H9 (cell line): ENCODE data around the gene COL23A1. TPM values are rescaled to one million over a fixed set of nuclear protein-coding genes. Genes with fewer than 3 reads are reported as not detected.

Source experiments
- DNase-seq: peaks from one replicate; pipeline ENCODE4 v3.0.0-alpha.2; 2017
- H2AFZ ChIP-seq: one replicate; pipeline ENCODE4 v1.6.1; 2013; ENCODE audit warnings: mild to moderate bottlenecking, low read length, control low read depth, moderate library complexity
- H2AK5ac ChIP-seq: 2 replicates; pipeline ENCODE4 v1.6.1; 2013; ENCODE audit warnings: low read length, control low read depth, mixed read lengths; ENCODE audit not compliant: insufficient read length
- H2BK120ac ChIP-seq: one replicate; pipeline ENCODE4 v1.6.1; 2013; ENCODE audit warnings: low read depth, mild to moderate bottlenecking, low read length, control low read depth, inconsistent platforms; ENCODE audit not compliant: poor library complexity, severe bottlenecking
- H2BK12ac ChIP-seq: 2 replicates; pipeline ENCODE4 v1.6.1; 2013; ENCODE audit warnings: low read length, control low read depth, mixed read lengths, low read depth; ENCODE audit not compliant: insufficient read length
- H2BK15ac ChIP-seq: 2 replicates; pipeline ENCODE4 v1.6.1; 2013; ENCODE audit warnings: low read depth, low read length, control low read depth
- H2BK20ac ChIP-seq: one replicate; pipeline ENCODE4 v1.6.1; 2013; ENCODE audit warnings: low read depth, mild to moderate bottlenecking, low read length, control low read depth, inconsistent platforms; ENCODE audit not compliant: poor library complexity, severe bottlenecking
- H2BK5ac ChIP-seq: 2 replicates; pipeline ENCODE4 v1.6.1; 2013; ENCODE audit warnings: low read length, control low read depth, mixed read lengths; ENCODE audit not compliant: insufficient read length
- H3K14ac ChIP-seq: 2 replicates; pipeline ENCODE4 v1.6.1; 2013; ENCODE audit warnings: low read length, control low read depth; ENCODE audit not compliant: insufficient read depth
- H3K18ac ChIP-seq: 2 replicates; pipeline ENCODE4 v1.6.1; 2013; ENCODE audit warnings: low read depth, mild to moderate bottlenecking, mixed read lengths, low read length, control low read depth; ENCODE audit not compliant: insufficient read length
- H3K23ac ChIP-seq: 2 replicates; pipeline ENCODE4 v1.6.1; 2013; ENCODE audit warnings: low read length, control low read depth, mixed read lengths, low read depth; ENCODE audit not compliant: insufficient read length
- H3K23me2 ChIP-seq: 2 replicates; pipeline ENCODE4 v1.6.1; 2013; ENCODE audit warnings: low read depth, mild to moderate bottlenecking, mixed read lengths, low read length, control low read depth; ENCODE audit not compliant: insufficient read length, poor library complexity, severe bottlenecking
- H3K27ac ChIP-seq: 2 replicates; pipeline ENCODE4 v1.5.1; 2013; ENCODE audit warnings: low read length, control low read depth, mixed read lengths, low read depth; ENCODE audit not compliant: insufficient read length
- H3K27me3 ChIP-seq: 2 replicates; pipeline ENCODE4 v1.6.1; 2013; ENCODE audit warnings: low read length, control low read depth, inconsistent platforms; ENCODE audit not compliant: insufficient read depth
- H3K4ac ChIP-seq: 2 replicates; pipeline ENCODE4 v1.6.1; 2013; ENCODE audit warnings: low read depth, mild to moderate bottlenecking, control low read depth, inconsistent platforms, low read length, moderate library complexity
- H3K4me1 ChIP-seq: 2 replicates; pipeline ENCODE4 v1.6.1; 2013; ENCODE audit warnings: low read length, control low read depth, inconsistent platforms; ENCODE audit not compliant: insufficient read depth
- H3K4me2 ChIP-seq: 2 replicates; pipeline ENCODE4 v1.6.1; 2013; ENCODE audit warnings: low read length, control low read depth, mixed read lengths; ENCODE audit not compliant: insufficient read length, insufficient read depth
- H3K56ac ChIP-seq: 2 replicates; pipeline ENCODE4 v1.6.1; 2013; ENCODE audit warnings: low read depth, mild to moderate bottlenecking, mixed read lengths, low read length, control low read depth; ENCODE audit not compliant: insufficient read length
- H3K79me1 ChIP-seq: 2 replicates; pipeline ENCODE4 v1.6.1; 2013; ENCODE audit warnings: low read depth, mild to moderate bottlenecking, moderate library complexity, low read length, control low read depth, inconsistent platforms; ENCODE audit not compliant: insufficient read depth, poor library complexity, severe bottlenecking
- H3K79me2 ChIP-seq: 2 replicates; pipeline ENCODE4 v1.6.1; 2013; ENCODE audit warnings: low read length, control low read depth, inconsistent platforms; ENCODE audit not compliant: insufficient read depth
- H3K9ac ChIP-seq: 2 replicates; pipeline ENCODE4 v1.6.1; 2013; ENCODE audit warnings: low read length, control low read depth, mixed read lengths; ENCODE audit not compliant: insufficient read length; ENCODE audit errors: extremely low read depth
- H3K9me3 ChIP-seq: one replicate; pipeline ENCODE4 v1.6.1; 2013; ENCODE audit warnings: low read depth, low read length, inconsistent platforms; ENCODE audit not compliant: control insufficient read depth
- H3T11ph ChIP-seq: one replicate; pipeline ENCODE4 v1.6.1; 2013; ENCODE audit warnings: mild to moderate bottlenecking, low read length, control low read depth, inconsistent platforms
- H4K20me1 ChIP-seq: one replicate; pipeline ENCODE4 v1.6.1; 2013; ENCODE audit not compliant: control insufficient read depth, insufficient read length, insufficient read depth
- H4K5ac ChIP-seq: 2 replicates; pipeline ENCODE4 v1.6.1; 2013; ENCODE audit warnings: low read depth, mild to moderate bottlenecking, mixed read lengths, low read length, control low read depth; ENCODE audit not compliant: insufficient read length
- H4K8ac ChIP-seq: replicated peaks from 2 replicates; pipeline ENCODE4 v1.6.1; 2013; ENCODE audit warnings: low read length, control low read depth, mixed read lengths, low read depth; ENCODE audit not compliant: insufficient read length
- H4K91ac ChIP-seq: 2 replicates; pipeline ENCODE4 v1.6.1; 2013; ENCODE audit warnings: low read depth, mild to moderate bottlenecking, moderate library complexity, mixed read lengths, low read length, control low read depth; ENCODE audit not compliant: insufficient read length
- H3K27ac Mint-ChIP-seq, 3 experiments: 2 replicates in 2 of 3; 3 replicates in 1 of 3; pipeline ENCODE4 v1.8.0; 2020 to 2021; ENCODE audit warnings: mixed read lengths in 3 of 3, mild to moderate bottlenecking in 1 of 3, moderate library complexity in 1 of 3
- H3K27me3 Mint-ChIP-seq: 2 replicates; pipeline ENCODE4 v1.8.0; 2021; ENCODE audit warnings: low read depth, mild to moderate bottlenecking, moderate library complexity, mixed read lengths
- H3K36me3 Mint-ChIP-seq, 3 experiments: 2 replicates in 2 of 3; 3 replicates in 1 of 3; pipeline ENCODE4 v1.8.0; 2020 to 2021; ENCODE audit warnings: low read depth in 3 of 3, mixed read lengths in 3 of 3; ENCODE audit not compliant: insufficient read depth in 1 of 3
- H3K4me1 Mint-ChIP-seq, 2 experiments: 2 replicates each; pipeline ENCODE4 v1.8.0; 2020; ENCODE audit warnings: mixed read lengths in 2 of 2
- H3K4me3 Mint-ChIP-seq, 2 experiments: 2 replicates in 1 of 2; 3 replicates in 1 of 2; pipeline ENCODE4 v1.8.0; 2020 to 2021; ENCODE audit warnings: mild to moderate bottlenecking in 2 of 2, mixed read lengths in 2 of 2, moderate library complexity in 1 of 2
- H3K9me3 Mint-ChIP-seq, 2 experiments: 2 replicates in 1 of 2; 3 replicates in 1 of 2; pipeline ENCODE4 v1.8.0; 2020; ENCODE audit warnings: mild to moderate bottlenecking in 2 of 2, mixed read lengths in 2 of 2, moderate library complexity in 1 of 2
- WGBS: extraction: QIAGEN DNeasy Blood & Tissue Kit; methylation state at CpG from one replicate; pipeline ENCODE4 v1.1.7; 2013; ENCODE audit warnings: missing lambda C conversion rate, low lambda C conversion rate, mixed read lengths; ENCODE audit not compliant: insufficient read length; ENCODE audit errors: extremely low coverage; 5-methylcytosine and 5-hydroxymethylcytosine counted together
- total RNA-seq: library from RNA; stranded (reverse); gene quantifications from 2 replicates; pipeline ENCODE4 v1.2.1, GENCODE V29; 2021
- TF ChIP-seq, protein P1 (sequence below): fragments of 200-600 bp; sonication (generic); conservative IDR thresholded peaks from 3 replicates; pipeline ENCODE4 v1.8.0; 2021; ENCODE audit warnings: antibody characterized with exemption, mild to moderate bottlenecking

Gene COL23A1
- total RNA-seq, 1 experiment from 2014 or later, result 2.6 TPM

DNA sequence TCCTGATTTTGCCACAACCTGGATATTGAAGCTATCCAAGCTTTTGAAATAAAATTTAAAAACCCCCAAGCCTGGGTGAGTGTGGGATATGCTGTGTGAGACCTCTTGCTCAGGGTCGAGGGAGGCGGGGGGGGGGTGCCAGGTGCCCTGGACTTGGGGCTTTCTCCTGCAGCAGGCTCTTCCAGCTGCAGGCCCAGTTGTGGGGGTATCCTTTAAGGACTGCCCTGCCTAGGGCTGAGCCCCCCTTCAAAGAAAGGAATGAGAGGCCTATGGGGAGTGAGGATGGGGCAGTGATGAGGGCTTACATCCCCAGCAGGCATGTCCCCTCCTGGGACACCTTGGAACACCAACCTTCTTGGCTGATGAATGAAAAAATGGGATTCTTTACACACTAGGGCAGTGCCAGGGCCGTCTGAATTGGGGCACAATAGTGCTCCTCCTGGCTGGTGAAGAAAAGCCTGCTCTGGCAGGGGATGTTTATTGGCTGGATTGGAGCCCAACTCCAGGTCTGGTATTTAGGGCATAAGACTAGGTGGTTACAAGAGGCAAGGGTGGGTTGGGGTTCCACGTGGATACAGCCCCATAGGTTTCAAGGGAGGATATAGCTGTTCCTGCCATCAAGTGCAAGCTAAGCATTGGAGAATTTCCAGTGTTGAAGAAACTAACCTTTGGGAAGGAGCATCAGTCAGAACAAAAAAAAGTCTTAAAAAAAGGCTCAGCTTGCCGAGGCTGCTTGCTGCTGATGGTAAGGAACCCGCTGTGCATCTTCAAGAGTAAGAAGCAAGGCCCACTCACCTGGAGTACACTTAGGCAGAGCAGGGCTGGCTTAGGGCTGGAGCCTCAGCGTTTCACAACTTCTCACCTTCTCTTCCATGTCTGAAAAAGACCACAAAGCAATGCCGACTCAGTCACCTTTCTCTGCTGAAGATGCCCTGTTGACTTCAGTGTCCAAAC lies 378.8 kb downstream of the COL23A1 start:
- no peak overlapping the region for H3K9ac ChIP-seq
- H3K4me2 ChIP-seq, result no peak overlapping the region
- Mint-ChIP-seq H3K27ac (peak overlapping the region in 2 of 3 experiments; percentile 80 to 82; a peak in 4 of 7 replicates), H3K36me3 (peaks cover 62 to 99% (median 93%) of the 10 kb centered on the region in 3 experiments), H3K4me1 (peaks cover 23 to 36% of the 10 kb centered on the region in 2 experiments), H3K27me3 (peaks cover 11% of the 10 kb centered on the region; the same call in 1 of the 2 replicates), H3K4me3 (no peak overlapping the region; a peak in 1 of 5 replicates), H3K9me3 (no peaks in the 10 kb centered on the region)
- peaks cover 7% of the 10 kb centered on the region for H3K79me1 ChIP-seq
- H4K8ac ChIP-seq, result no peak overlapping the region
- H3K18ac ChIP-seq, result no peak overlapping the region
- no peak overlapping the region for H2BK12ac ChIP-seq
- H3K9me3 ChIP-seq, result no peaks in the 10 kb centered on the region
- H3K14ac ChIP-seq, result no peak overlapping the region
- H3K27me3 ChIP-seq, result no peaks in the 10 kb centered on the region
- no peak overlapping the region for H4K5ac ChIP-seq
- whole genome bisulfite sequencing, result no CpG with 5 or more reads among the region's 8 CpGs
- no peak overlapping the region for H3K56ac ChIP-seq
- H3K23ac ChIP-seq, result no peak overlapping the region
- DNase-seq, result no peak
- H3K79me2 ChIP-seq, result peaks cover 10% of the 10 kb centered on the region; the same call in 1 of the 2 replicates
- no peak overlapping the region for H4K91ac ChIP-seq
- TF ChIP-seq, protein P1, sequence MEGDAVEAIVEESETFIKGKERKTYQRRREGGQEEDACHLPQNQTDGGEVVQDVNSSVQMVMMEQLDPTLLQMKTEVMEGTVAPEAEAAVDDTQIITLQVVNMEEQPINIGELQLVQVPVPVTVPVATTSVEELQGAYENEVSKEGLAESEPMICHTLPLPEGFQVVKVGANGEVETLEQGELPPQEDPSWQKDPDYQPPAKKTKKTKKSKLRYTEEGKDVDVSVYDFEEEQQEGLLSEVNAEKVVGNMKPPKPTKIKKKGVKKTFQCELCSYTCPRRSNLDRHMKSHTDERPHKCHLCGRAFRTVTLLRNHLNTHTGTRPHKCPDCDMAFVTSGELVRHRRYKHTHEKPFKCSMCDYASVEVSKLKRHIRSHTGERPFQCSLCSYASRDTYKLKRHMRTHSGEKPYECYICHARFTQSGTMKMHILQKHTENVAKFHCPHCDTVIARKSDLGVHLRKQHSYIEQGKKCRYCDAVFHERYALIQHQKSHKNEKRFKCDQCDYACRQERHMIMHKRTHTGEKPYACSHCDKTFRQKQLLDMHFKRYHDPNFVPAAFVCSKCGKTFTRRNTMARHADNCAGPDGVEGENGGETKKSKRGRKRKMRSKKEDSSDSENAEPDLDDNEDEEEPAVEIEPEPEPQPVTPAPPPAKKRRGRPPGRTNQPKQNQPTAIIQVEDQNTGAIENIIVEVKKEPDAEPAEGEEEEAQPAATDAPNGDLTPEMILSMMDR, result no peak
- no peak overlapping the region for H3K4ac ChIP-seq
- no peak overlapping the region for H2BK15ac ChIP-seq
- no peak overlapping the region for H2BK20ac ChIP-seq
- H3K4me1 ChIP-seq, result no peaks in the 10 kb centered on the region
- no peaks in the 10 kb centered on the region for H4K20me1 ChIP-seq
- no peak overlapping the region for H3T11ph ChIP-seq
- H2AFZ ChIP-seq, result no peak overlapping the region
- no peaks in the 10 kb centered on the region for H3K23me2 ChIP-seq
- no peak overlapping the region for H3K27ac ChIP-seq
- no peak overlapping the region for H2BK5ac ChIP-seq
- no peak overlapping the region for H2AK5ac ChIP-seq
- H2BK120ac ChIP-seq, result no peak overlapping the region
